GM18907 (cell line): ENCODE data around the gene DAGLB.

Experiments
- ATAC-seq: cut with Tn5 transposase; IDR thresholded peaks from one replicate; pipeline ENCODE4 v1.9.1; 2021; ENCODE audit warnings: mild to moderate bottlenecking, moderate library complexity; ENCODE audit not compliant: unreplicated experiment

Gene DAGLB, protein sequence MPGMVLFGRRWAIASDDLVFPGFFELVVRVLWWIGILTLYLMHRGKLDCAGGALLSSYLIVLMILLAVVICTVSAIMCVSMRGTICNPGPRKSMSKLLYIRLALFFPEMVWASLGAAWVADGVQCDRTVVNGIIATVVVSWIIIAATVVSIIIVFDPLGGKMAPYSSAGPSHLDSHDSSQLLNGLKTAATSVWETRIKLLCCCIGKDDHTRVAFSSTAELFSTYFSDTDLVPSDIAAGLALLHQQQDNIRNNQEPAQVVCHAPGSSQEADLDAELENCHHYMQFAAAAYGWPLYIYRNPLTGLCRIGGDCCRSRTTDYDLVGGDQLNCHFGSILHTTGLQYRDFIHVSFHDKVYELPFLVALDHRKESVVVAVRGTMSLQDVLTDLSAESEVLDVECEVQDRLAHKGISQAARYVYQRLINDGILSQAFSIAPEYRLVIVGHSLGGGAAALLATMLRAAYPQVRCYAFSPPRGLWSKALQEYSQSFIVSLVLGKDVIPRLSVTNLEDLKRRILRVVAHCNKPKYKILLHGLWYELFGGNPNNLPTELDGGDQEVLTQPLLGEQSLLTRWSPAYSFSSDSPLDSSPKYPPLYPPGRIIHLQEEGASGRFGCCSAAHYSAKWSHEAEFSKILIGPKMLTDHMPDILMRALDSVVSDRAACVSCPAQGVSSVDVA

GRCh38 chr7:6447581-6448199 is at the start of gene DAGLB:
TSS of gene DAGLB (minus strand) at chr7:6447954. CDS start at chr7:6447842, 112 bp downstream.
- peak; percentile 86 for ATAC-seq

- no peak for ATAC-seq
Measured at GRCh38 chr7:6497637-6497905, 49.8 kb upstream of the DAGLB start.

DNA sequence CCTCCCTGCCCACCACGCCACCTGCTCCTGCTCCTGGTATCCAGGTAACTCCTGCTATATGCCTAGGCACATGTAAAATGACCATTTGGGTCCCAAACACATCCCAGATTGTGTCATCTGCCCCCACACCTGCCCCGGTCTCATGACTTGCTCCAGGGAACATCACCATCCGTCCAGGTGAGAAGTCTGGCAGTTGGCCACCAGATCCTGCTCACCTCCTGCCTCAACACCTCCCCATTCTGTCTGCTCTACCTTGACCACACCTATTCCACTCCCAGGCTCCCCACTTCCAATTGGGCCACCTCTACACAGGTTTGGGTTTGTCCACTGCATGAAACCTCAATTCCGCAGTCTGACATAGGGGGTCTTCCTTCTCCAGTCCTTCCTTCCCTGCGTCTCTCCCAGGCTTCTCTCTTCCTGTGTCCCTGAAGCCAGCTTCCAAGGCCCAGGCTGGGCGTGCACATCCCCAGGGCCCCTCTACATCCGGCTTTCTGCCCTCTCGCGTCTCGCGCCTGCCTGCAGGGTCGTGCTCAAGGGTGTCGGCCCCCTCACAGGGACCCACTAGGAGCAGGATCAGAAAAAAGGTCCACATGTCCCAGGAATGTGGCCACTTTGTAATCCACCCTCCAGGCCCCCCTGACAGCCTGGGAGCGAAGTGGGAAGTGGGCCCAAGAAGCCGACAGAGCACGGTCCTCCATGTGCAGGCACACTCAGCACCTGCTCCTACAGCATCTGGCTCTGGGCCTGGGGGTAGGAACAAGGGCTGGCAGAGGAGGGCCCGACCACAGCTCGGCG is 49.3 kb upstream of the DAGLB start:
- ATAC-seq = no peak

DNA sequence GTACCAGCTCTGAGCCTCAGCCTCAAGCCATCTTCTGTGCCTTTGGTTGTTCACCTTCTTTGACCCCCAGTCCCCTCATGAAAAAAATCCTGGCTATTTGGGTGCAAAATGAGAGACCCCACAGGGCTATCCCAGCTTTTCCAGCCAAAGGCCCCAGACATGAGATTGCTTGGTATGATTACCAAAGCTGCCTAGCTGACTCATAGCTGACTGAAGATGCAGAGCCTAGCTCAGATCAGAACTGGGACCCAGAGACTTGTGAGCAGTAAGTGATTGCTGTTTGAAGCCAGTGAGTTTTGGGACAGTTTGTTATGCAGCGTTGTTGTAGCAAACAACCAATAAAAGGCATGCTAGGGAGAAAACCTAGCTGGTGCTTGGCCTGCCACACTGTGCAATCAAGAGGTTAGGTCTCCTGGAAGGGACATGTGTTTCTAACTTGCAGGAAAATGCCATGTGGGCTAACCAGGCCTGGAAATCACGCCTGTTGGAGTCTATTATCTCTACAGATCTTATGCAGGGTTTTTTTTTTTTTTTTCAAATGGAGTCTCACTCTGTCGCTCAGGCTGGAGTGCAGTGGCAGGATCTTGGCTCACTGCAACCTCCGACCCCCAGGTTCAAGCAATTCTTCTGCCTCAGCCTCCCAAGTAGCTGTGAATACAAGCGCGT is 48.0 kb upstream of the DAGLB start:
- no peak for ATAC-seq

DNA sequence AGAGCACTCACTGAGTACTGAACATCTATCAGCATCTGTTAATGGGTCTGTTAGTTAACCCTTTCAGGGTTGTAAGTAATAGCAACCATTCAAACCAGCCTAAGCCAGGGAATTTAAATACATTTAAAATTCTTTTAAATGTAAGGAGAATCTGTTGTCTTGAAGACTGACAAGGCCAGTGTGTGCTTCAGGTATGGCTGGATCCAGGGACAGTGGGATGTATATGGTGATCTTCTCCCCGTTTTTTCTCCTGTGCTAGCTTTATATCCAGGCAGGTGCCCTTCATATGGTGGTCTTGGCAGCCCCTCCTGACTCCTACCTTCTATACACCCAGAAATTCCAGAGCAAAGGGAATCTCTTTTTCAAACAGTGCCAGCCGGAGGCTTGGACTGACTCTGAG is 46.6 kb upstream of the DAGLB start:
- ATAC-seq = no peak

DNA sequence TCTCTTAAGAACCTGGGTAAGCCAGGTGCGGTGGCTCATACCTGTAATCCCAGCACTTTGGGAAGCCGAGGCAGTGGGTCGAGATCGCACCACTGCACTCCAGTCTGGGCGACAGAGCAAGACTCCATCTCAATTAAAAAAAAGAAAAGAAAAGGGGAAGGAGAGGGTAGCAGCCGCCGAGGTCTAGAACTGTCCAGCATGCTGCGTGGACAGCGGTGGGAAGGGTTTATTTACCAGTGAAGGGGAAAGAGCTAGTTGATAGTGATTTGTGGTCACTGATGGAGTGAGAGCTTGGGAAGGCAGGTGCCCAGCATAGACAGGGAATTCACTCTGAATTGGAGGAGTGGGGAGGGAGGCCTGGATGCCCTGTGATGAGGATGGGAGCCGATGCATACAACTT is 43.4 kb upstream of the DAGLB start:
- no peak for ATAC-seq

- no peak for ATAC-seq
Measured at GRCh38 chr7:6489612-6490011, 41.9 kb upstream of the DAGLB start.

DNA sequence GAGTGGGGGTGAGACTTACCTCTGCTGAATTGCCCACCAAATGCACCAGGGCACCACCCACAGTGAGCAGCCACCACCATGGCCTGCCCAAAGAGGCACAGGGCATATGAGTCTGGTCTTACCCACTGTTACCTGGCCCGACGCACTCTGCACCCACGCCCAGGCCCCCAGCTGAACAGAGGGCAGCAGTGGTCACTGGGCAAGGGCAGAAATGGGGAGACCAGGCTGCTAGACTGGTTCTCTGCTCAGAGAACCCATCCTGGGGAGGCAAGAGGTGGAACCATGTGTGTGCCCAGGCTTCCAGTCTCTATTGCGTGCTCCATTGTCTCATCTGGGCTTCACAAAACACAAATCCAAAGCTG is 39.4 kb upstream of the DAGLB start:
- no peak for ATAC-seq

DNA sequence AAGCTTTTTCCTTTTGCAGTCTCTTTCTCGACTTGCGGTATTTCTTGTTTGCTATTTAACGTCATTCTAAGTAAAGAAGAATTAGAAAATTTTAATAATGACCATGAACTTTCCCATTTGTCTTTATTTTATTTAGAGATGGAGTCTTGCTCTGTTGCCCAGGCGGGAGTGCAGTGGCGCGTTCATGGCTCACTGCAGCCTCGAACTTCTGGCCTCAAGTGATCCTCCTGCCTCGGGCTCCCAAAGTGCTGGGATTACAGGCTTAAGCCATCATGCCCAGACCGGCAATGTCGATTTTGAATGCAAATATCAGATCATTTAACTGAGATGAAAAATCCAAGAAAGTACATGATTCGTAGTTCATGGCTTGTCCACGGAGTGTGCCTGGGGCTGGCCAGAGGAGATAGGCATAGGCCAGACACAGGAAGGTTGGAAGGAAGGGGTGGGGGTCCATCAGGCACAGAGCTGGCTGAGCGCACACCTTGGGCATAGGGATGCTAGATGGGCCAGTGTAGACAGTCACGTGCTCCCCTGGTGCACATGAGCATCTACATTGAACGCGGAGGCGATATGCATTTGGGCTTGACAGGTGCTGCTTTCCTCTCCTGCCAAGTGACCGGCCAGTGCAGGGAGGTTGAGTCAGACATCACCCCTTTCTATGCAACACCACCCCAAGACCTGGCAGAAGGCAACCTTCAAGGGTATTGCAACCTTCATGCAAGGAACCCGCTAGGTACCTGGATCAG is 38.9 kb upstream of the DAGLB start:
- no peak for ATAC-seq

GRCh38 chr7:6482743-6483119 is 35.0 kb upstream of the DAGLB start:
- ATAC-seq = no peak

DNA sequence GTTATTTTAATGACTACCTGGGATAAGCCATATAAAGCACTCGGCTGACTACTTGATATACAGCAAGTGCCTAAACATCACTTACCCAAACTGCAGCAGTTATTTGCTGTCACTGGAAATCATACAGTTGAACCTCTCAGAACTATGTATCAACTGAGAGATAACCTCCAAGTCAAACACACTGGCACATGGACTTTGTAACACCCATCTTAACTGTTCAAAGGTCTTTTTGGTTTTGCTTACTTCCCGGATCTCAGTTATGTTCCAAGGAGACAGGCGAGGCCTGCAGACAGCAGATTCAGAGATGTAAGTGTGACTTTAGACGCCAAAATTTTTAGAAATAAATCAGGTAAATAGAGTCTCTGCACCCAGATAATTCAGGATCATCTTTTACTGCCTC is 34.6 kb upstream of the DAGLB start:
- ATAC-seq = no peak

DNA sequence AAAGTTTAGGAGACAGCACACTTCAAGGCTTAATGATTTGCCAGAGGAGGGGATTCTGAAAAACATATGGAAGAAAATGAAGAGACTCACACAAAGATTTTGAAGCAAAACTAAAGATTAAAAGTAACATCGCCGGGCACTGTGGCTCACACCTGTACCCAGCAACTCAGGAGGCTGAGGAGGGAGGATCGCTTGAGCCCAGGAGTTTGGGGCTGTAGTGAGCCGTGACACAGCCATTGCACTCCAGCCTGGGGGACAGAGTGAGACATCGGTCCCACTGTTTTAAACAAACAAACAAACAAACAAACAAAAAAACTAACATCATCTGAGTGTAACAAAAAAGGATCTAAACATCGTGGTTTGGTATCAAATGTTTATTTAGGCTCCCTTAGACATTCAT is 33.7 kb upstream of the DAGLB start:
- no peak for ATAC-seq

- ATAC-seq = no peak
Measured at GRCh38 chr7:6480323-6480660, 32.5 kb upstream of the DAGLB start.

GRCh38 chr7:6479067-6479466 is 31.3 kb upstream of the DAGLB start:
- ATAC-seq = no peak

GRCh38 chr7:6478186-6478585 is 30.4 kb upstream of the DAGLB start:
- ATAC-seq = no peak

- no peak for ATAC-seq
Measured at GRCh38 chr7:6477318-6477660, 29.5 kb upstream of the DAGLB start.

- ATAC-seq = no peak
Measured at GRCh38 chr7:6476596-6477317, 29.0 kb upstream of the DAGLB start.

GRCh38 chr7:6475433-6476186 is 27.9 kb upstream of the DAGLB start:
- no peak for ATAC-seq

- no peak for ATAC-seq
Measured at GRCh38 chr7:6465862-6466261, 18.1 kb upstream of the DAGLB start.
